NCI-H82 treated with DMSO at 0.1 percent for 48 hours (cell line): Measurements from ENCODE around the gene SLC11A2.
"Not testable (repeated sequence)": the region's sequence is repeated elsewhere in the genome, so short reads cannot be mapped to it uniquely, and the experiment has no call there.

ENCODE experiments used
- DNase-seq: peaks from one replicate; lab custom pipeline; 2025; ENCODE audit not compliant: unreplicated experiment; lab: John Stamatoyannopoulos, UW

SLC11A2 gene

GRCh38 chr12:50951112-50951511, 75.1 kb downstream of the SLC11A2 start:
- DNase-seq, result no peak

GRCh38 chr12:50949801-50950302, 76.3 kb downstream of the SLC11A2 start:
- DNase-seq, result no peak

GRCh38 chr12:50948798-50949197, 77.4 kb downstream of the SLC11A2 start:
- DNase-seq, result no peak

GRCh38 chr12:50947933-50948626, 78.1 kb downstream of the SLC11A2 start:
- DNase-seq, result no peak

- no peak for DNase-seq
Observed at GRCh38 chr12:50937653-50938052, 88.5 kb downstream of the SLC11A2 start.

GRCh38 chr12:50936821-50937530, 89.2 kb downstream of the SLC11A2 start:
- DNase-seq, result no peak

GRCh38 chr12:50934981-50935807, 91.0 kb downstream of the SLC11A2 start:
- DNase-seq, result no peak

GRCh38 chr12:50934371-50934851, 91.8 kb downstream of the SLC11A2 start:
- no peak for DNase-seq

GRCh38 chr12:50933459-50934124, 92.6 kb downstream of the SLC11A2 start:
- no peak for DNase-seq

GRCh38 chr12:50932787-50933280, 93.3 kb downstream of the SLC11A2 start:
- no peak for DNase-seq

GRCh38 chr12:50930477-50930876, 95.7 kb downstream of the SLC11A2 start:
- not testable (repeated sequence) for DNase-seq

- DNase-seq, result no peak
Observed at GRCh38 chr12:50929831-50930230, 96.4 kb downstream of the SLC11A2 start.
